ENCODE data around the gene PPP3CA. TPM values are rescaled to one million over a fixed set of nuclear protein-coding genes. Genes with fewer than 3 reads are reported as not detected.
"Not testable (repeated sequence)": the region's sequence is repeated elsewhere in the genome, so short reads cannot be mapped to it uniquely, and the experiment has no call there.

PPP3CA gene
- total RNA-seq, 1 experiment from 2014 or later: 40.2 TPM

DNA sequence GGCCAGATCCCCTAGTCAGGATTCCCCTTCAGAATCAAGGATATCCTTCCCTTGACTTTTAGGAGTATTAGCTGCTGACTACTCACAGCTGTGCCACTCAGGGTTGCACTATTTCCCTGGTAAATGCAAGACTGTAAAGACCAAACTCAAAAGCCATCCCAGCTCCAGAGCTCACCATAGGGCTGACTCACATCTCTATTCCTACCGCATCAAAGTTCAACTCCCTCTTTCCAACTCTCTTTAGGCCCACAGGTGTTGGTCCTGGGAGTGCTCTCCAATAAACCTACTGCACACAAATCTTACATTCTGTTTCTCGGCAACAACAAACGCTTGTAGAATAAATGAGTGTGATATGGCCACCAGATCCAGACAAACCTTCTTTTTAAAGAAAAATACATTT is 109.6 kb downstream of the PPP3CA start:
- Histone ChIP-seq H3K9me3 (ENCODE audit: insufficient read depth, low read depth) (no peaks in the 10 kb centered on the region), H2AFZ (no peak overlapping the region), H3K27ac (no peak overlapping the region), H3K9me2 (ENCODE audit: insufficient read depth) (no peaks in the 10 kb centered on the region), H3K36me3 (ENCODE audit: low read depth) (no peaks in the 10 kb centered on the region), H3F3A (ENCODE audit: insufficient read depth, low read depth) (no peaks in the 10 kb centered on the region), H3K4me2 (no peak overlapping the region), H3K4me1 (replicated peaks; ENCODE audit: insufficient read depth) (peaks cover 9% of the 10 kb centered on the region; the same call in 1 of the 2 replicates), H4K20me1 (ENCODE audit: insufficient read depth) (no peaks in the 10 kb centered on the region), H3K27me3 (ENCODE audit: insufficient read depth, low read depth) (no peaks in the 10 kb centered on the region), H3K4me3 (no peak overlapping the region), H3K79me2 (ENCODE audit: low read depth) (peaks cover 26% of the 10 kb centered on the region)
- ChIA-PET POLR2A (ENCODE audit: unreplicated experiment) (no interaction called here), CTCF (no interaction called here)
- intact Hi-C loops (cut with micrococcal nuclease; ENCODE audit: unreplicated experiment): no loop called here
- BruUV-seq (replicated peaks): no TSS peak
- TF ChIP-seq EZH2 (IDR thresholded peaks at IDR 0.05; ENCODE audit: low read depth): no peak
- TF ChIP-seq, protein P1, sequence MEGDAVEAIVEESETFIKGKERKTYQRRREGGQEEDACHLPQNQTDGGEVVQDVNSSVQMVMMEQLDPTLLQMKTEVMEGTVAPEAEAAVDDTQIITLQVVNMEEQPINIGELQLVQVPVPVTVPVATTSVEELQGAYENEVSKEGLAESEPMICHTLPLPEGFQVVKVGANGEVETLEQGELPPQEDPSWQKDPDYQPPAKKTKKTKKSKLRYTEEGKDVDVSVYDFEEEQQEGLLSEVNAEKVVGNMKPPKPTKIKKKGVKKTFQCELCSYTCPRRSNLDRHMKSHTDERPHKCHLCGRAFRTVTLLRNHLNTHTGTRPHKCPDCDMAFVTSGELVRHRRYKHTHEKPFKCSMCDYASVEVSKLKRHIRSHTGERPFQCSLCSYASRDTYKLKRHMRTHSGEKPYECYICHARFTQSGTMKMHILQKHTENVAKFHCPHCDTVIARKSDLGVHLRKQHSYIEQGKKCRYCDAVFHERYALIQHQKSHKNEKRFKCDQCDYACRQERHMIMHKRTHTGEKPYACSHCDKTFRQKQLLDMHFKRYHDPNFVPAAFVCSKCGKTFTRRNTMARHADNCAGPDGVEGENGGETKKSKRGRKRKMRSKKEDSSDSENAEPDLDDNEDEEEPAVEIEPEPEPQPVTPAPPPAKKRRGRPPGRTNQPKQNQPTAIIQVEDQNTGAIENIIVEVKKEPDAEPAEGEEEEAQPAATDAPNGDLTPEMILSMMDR (conservative IDR thresholded peaks at IDR 0.05): no peak
- no peak for DNase-seq

GRCh38 chr4:101236097-101236496 is 111.2 kb downstream of the PPP3CA start:
- no peaks in the 10 kb centered on the region for H3F3A ChIP-seq (ENCODE audit: insufficient read depth, low read depth)
- H3K4me3 ChIP-seq: no peak overlapping the region
- H3K4me2 ChIP-seq: no peak overlapping the region
- TF ChIP-seq EZH2 (IDR thresholded peaks at IDR 0.05; ENCODE audit: low read depth): no peak
- H3K4me1 ChIP-seq (replicated peaks; ENCODE audit: insufficient read depth): peaks cover 9% of the 10 kb centered on the region; the same call in 1 of the 2 replicates
- no peak overlapping the region for H2AFZ ChIP-seq
- DNase-seq: no peak
- no peak overlapping the region for H3K27ac ChIP-seq
- no TSS peak for BruUV-seq (replicated peaks)
- no peaks in the 10 kb centered on the region for H3K9me3 ChIP-seq (ENCODE audit: insufficient read depth, low read depth)
- no peaks in the 10 kb centered on the region for H3K36me3 ChIP-seq (ENCODE audit: low read depth)
- POLR2A ChIA-PET (ENCODE audit: unreplicated experiment): no interaction called here
- CTCF ChIA-PET: no interaction called here
- H3K9me2 ChIP-seq (ENCODE audit: insufficient read depth): no peaks in the 10 kb centered on the region
- H3K79me2 ChIP-seq (ENCODE audit: low read depth): peaks cover 26% of the 10 kb centered on the region
- H4K20me1 ChIP-seq (ENCODE audit: insufficient read depth): no peaks in the 10 kb centered on the region
- intact Hi-C loops (cut with micrococcal nuclease; ENCODE audit: unreplicated experiment): no loop called here
- H3K27me3 ChIP-seq (ENCODE audit: insufficient read depth, low read depth): no peaks in the 10 kb centered on the region

DNA sequence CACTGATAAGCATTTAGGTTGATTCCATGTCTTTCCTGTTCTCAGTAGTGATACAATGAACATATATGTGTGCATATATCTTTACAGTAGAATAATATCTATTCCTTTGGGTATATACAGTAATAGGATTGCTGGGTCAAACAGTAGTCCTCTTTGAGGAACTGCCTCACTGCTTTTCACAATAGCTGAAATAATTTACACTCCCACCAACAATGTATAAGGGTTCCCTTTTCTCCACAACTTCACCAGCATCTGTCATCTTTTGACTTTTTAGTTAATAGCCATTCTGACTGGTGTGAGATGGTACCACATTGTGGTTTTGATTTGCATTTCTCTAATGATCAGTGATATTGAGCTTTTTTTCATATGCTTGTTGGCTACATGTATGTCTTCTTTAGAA is 113.2 kb downstream of the PPP3CA start:
- not testable (repeated sequence) for BruUV-seq (replicated peaks); H4K20me1 ChIP-seq (ENCODE audit: insufficient read depth)

GRCh38 chr4:101232074-101232776 is 115.1 kb downstream of the PPP3CA start:
- H2AFZ ChIP-seq: no peak overlapping the region
- no peak overlapping the region for H3K4me2 ChIP-seq
- H3F3A ChIP-seq (ENCODE audit: insufficient read depth, low read depth): no peaks in the 10 kb centered on the region
- no TSS peak for BruUV-seq (replicated peaks)
- ChIA-PET POLR2A (ENCODE audit: unreplicated experiment) (no interaction called here), CTCF (no interaction called here)
- H3K79me2 ChIP-seq (ENCODE audit: low read depth): 0 out of 2 replicates have a peak, but pooled peaks cover 4% of the 10 kb centered on the region
- H3K9me3 ChIP-seq (ENCODE audit: insufficient read depth, low read depth): no peaks in the 10 kb centered on the region
- H3K4me1 ChIP-seq (replicated peaks; ENCODE audit: insufficient read depth): no peaks in the 10 kb centered on the region
- no peaks in the 10 kb centered on the region for H3K9me2 ChIP-seq (ENCODE audit: insufficient read depth)
- intact Hi-C loops (cut with micrococcal nuclease; ENCODE audit: unreplicated experiment): no loop called here
- peak in 1 of 2 experiments; percentile 8 for DNase-seq
- TF ChIP-seq, protein P1 (conservative IDR thresholded peaks at IDR 0.05): no peak
- no peak for TF ChIP-seq EZH2 (IDR thresholded peaks at IDR 0.05; ENCODE audit: low read depth)
- no peak overlapping the region for H3K4me3 ChIP-seq
- H3K27ac ChIP-seq: no peak overlapping the region
- H3K36me3 ChIP-seq (ENCODE audit: low read depth): no peaks in the 10 kb centered on the region
- no peaks in the 10 kb centered on the region for H3K27me3 ChIP-seq (ENCODE audit: insufficient read depth, low read depth)
- H4K20me1 ChIP-seq (ENCODE audit: insufficient read depth): no peaks in the 10 kb centered on the region

More for the DNA sequence above, 113.2 kb downstream of the PPP3CA start:
- H3K36me3 ChIP-seq (ENCODE audit: low read depth); CTCF ChIA-PET; H3K27me3 ChIP-seq (ENCODE audit: insufficient read depth, low read depth); H3K4me1 ChIP-seq (replicated peaks; ENCODE audit: insufficient read depth); H3K4me2 ChIP-seq; POLR2A ChIA-PET (ENCODE audit: unreplicated experiment); H3K9me2 ChIP-seq (ENCODE audit: insufficient read depth); DNase-seq; H3K27ac ChIP-seq; intact Hi-C loops (cut with micrococcal nuclease; ENCODE audit: unreplicated experiment); H3K9me3 ChIP-seq (ENCODE audit: insufficient read depth, low read depth); H3F3A ChIP-seq (ENCODE audit: insufficient read depth, low read depth); H2AFZ ChIP-seq; H3K4me3 ChIP-seq: not testable (repeated sequence)
- H3K79me2 ChIP-seq (ENCODE audit: low read depth): peaks cover 20% of the 10 kb centered on the region
